GM19043 (cell line): ENCODE data around the gene COMTD1.
"Not testable (repeated sequence)": the region's sequence is repeated elsewhere in the genome, so short reads cannot be mapped to it uniquely, and the experiment has no call there.

ENCODE experiments used
- ATAC-seq: cut with Tn5 transposase; IDR thresholded peaks from one replicate; pipeline ENCODE4 v1.9.1; 2021; ENCODE audit warnings: low read depth; ENCODE audit not compliant: unreplicated experiment

COMTD1 gene

DNA sequence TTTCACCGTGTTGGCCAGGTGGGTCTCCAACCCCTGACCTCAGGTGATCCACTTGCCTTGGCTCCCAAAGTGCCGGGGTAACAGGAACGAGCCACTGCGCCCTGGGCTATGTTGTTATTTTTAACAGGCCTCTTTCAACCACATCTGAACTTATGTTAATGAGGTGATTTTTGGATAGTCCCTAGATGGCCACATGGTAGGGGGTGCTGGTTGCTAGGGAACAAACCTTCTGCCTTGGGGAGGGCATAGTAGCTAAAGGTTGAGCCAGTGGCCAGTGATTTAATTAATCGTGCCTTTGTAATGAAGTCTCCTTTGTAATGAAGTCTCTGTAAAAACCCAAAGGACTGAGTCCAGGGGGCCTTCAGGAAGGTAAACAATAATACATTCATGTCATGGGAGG, 9.1 kb downstream of the COMTD1 start:
- ATAC-seq = no peak

- no peak for ATAC-seq
These were observed 9.7 kb downstream of the COMTD1 start for GRCh38 chr10:75226095-75226494.

- no peak for ATAC-seq
These were observed 12.2 kb downstream of the COMTD1 start for GRCh38 chr10:75223507-75223906.

- not testable (repeated sequence) for ATAC-seq
These were observed 14.3 kb downstream of the COMTD1 start for GRCh38 chr10:75221492-75221891.

- no peak for ATAC-seq
These were observed 15.5 kb downstream of the COMTD1 start for GRCh38 chr10:75220274-75220673.

- ATAC-seq = no peak
These were observed 23.4 kb downstream of the COMTD1 start for GRCh38 chr10:75212343-75212742.

DNA sequence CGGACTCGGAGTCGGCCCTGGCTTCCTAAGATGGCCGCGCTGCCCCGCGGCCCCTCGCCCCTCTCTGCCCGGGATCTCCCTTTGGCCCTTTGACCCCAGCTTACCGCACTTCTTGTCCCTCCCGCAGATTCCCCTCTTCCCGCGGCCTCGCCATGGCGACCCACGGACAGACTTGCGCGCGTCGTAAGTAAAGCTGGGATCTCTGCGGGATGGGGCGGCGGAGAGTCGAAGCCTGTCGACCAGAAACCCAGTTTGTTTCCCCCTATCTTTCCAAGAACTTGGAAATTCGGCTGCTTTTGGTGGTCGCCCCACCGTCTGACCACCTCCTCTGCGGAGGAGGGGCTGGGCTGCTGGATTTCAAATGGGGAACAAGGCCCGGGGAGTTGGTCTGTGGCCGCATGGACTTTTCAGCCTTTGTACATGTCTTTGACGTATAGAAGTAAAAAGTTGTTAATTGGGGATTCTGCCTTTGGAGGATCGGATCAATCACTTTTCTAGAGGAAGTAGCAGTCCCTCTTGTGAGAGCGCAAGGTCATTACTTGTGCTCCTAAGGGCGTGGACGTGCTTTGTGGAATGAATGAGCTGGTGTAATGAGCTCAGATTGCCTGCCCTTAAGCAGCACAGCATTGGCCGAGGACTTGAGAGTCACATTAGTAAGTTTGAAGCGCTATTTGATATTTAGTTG, 24.6 kb downstream of the COMTD1 start:
- no peak for ATAC-seq

GRCh38 chr10:75210282-75211006, 25.3 kb downstream of the COMTD1 start, which contains the start of gene VDAC2:
VDAC2 (plus strand) TSS chr10:75210796; CDS start chr10:75211159, 363 bp downstream.
- ATAC-seq = peak; percentile 84

GRCh38 chr10:75209921-75210281, 25.9 kb downstream of the COMTD1 start:
- ATAC-seq = peak; percentile 55

DNA sequence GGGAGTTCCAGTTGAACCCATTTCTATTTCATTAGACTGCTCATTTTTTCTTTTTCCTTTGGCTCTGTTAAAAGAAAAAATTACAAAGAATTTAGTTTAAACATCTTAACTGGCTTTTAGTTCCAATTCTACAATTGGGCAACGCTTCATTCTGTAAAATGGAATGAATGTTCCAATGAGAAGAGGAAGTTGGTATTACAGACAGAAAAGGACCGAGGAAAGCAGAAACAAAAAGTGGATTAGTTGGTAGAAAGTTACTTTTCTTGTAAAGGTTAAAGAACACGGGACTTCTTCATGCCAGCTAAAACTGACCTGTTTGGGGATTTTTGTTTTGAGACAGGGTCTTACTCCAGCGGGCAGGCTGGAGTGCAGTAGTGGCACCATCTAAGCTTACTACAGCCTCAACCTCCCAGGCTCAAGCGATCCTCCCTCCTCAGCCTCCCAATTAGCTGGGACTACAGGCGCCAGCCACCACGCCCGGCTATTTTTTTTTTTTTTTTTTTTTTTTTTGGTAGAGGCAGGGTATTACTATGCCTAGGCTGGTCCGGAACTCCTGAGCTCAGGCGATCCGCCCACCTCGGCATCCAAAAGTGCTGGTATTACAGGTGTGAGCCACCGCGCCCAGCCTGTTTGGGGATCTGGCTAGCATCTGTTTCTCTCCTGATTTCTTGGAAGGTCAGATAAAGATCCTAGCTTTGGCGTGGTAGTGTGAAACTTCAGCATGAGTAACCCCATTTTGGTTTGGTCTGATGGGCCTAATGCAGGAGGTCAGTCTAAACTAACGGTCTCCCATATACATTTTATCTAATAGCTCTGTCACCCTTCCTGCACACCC, 26.5 kb downstream of the COMTD1 start:
- ATAC-seq = no peak

- ATAC-seq = no peak
These were observed 27.6 kb downstream of the COMTD1 start for GRCh38 chr10:75208181-75208580.

DNA sequence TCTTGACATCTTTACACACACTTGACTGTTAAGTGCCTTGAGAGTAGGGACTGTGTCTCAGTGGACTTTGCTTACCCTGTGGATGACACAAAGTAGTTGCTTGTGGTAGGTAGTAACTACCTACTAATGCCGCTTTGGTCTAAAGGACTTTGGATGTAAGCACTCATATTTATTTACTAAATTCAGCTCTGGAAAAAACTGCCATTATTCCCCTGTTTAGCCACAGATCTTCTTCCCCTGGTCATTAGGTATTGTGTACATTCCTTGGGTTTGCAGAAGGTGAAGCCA, 28.0 kb downstream of the COMTD1 start:
- ATAC-seq = no peak

- no peak for ATAC-seq
These were observed 28.5 kb downstream of the COMTD1 start for GRCh38 chr10:75207079-75207856.

GRCh38 chr10:75206638-75207037, 29.1 kb downstream of the COMTD1 start:
- ATAC-seq = not testable (repeated sequence)

DNA sequence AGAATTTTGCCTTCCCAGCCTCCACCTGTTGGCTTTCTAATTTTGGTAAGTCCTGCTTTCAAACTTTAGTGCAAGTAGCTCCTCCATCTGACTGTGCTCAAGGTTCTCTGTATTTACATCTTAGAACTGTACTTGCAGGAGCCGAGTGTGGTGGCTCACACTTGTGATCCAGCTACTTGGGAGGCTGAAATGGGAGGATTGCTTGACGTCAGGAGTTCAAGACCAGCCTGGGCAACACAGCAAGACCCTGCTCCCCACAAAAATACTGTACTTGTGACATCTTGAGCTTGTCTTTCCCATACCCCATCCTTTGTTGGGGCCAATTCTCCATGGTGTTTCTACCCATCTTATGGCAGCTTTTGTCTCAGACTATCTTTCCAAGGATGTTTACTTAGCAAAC, 29.8 kb downstream of the COMTD1 start:
- ATAC-seq = no peak

- no peak for ATAC-seq
These were observed 32.0 kb downstream of the COMTD1 start for GRCh38 chr10:75203724-75204123.

GRCh38 chr10:75203046-75203620, 32.6 kb downstream of the COMTD1 start:
- ATAC-seq = not testable (repeated sequence)

DNA sequence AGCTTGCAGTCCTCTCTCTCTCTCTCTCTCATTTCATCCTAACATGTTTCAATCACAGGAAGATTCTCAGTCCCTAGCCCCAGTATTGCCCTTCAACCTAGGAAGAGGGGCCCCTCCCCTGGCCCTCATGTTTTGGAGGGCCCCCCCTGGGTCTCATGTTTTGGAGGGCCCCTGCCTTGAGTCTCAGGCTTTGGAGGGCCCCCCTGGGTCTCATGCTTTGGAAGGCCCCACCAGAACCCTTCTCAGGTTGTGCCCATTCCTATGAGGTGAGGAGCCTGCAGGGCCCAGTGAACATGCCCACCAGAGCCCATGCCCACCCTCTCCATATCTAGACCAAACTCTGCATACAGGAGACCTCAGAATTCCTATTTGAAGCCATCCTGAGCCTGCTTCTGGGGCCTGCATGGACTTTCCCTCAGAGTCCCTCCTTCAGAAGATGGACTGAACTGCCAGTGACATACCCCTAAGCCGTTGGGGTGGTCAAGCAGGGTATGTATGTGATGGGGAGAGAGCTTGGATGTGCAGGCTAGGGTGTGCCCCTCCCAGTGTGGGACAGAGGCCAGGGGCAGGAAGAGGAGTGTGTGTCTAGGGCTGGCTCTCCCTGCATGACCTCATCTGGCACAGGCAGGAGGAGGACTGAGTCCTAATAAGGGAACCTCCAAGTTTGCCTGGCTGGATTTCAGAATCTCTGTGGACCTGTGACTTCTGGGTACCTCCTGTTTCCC, 33.3 kb downstream of the COMTD1 start:
- ATAC-seq = no peak

GRCh38 chr10:75201793-75202307, 33.9 kb downstream of the COMTD1 start:
- ATAC-seq = no peak
